ENCODE results near the gene AVPI1. TPM values are rescaled to one million over a fixed set of nuclear protein-coding genes. Genes with fewer than 3 reads are reported as not detected.

The AVPI1 gene
- total and polyA plus RNA-seq, 2 of the 13 experiments (the other 11 are each of a cell fraction or from before 2014, with no cell fraction given), result 39.8 to 61.2 TPM

DNA sequence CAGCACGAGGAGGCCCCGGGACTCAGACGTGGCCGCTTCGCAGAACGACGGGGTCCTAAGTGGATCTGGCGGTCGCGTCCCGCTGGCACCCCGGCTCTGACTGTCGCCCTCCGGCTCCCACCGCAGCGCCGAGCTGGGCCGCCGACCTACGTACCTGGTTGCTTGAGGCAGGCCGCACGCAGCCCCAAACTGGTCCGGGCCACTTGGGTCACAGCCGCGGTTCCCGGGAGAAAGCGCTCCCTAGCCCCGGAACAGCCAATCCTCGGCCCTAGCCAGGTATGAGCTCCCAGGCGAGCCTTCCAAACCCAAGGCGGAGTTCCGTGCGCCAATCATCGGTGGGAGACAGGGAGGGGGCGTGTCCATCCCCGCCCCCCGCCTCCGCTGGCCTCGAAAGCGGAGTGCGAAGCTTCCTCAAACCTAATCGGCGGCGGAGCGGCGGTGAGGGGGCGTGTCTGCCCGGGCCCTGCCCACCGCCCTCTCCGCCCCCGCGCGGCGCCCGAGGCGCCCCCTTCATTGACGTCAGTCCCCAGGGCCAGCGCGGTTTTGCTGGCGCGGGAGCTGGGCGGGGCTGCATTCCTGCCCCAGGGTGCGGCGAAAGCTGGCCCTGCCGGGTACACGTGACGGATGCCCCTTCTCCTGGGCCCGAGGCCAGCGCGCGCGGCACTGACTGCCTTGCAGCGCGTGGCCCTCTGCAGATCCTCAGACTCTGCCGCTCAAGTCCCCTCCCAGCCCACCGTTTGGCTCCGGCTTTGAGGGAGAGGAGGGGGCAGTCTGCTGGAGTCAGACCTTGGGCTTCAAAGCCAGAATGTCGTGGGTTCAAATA, at the start of gene AVPI1 (continued):
- TF ChIP-seq, protein P1, sequence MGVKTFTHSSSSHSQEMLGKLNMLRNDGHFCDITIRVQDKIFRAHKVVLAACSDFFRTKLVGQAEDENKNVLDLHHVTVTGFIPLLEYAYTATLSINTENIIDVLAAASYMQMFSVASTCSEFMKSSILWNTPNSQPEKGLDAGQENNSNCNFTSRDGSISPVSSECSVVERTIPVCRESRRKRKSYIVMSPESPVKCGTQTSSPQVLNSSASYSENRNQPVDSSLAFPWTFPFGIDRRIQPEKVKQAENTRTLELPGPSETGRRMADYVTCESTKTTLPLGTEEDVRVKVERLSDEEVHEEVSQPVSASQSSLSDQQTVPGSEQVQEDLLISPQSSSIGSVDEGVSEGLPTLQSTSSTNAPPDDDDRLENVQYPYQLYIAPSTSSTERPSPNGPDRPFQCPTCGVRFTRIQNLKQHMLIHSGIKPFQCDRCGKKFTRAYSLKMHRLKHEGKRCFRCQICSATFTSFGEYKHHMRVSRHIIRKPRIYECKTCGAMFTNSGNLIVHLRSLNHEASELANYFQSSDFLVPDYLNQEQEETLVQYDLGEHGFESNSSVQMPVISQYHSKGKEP (CRISPR knock-in tag; IDR thresholded peaks at IDR 0.05), result peak; percentile 62
- TF ChIP-seq KMT2A (CRISPR knock-in tag; IDR thresholded peaks at IDR 0.05), result no peak
- TF ChIP-seq, protein P2, sequence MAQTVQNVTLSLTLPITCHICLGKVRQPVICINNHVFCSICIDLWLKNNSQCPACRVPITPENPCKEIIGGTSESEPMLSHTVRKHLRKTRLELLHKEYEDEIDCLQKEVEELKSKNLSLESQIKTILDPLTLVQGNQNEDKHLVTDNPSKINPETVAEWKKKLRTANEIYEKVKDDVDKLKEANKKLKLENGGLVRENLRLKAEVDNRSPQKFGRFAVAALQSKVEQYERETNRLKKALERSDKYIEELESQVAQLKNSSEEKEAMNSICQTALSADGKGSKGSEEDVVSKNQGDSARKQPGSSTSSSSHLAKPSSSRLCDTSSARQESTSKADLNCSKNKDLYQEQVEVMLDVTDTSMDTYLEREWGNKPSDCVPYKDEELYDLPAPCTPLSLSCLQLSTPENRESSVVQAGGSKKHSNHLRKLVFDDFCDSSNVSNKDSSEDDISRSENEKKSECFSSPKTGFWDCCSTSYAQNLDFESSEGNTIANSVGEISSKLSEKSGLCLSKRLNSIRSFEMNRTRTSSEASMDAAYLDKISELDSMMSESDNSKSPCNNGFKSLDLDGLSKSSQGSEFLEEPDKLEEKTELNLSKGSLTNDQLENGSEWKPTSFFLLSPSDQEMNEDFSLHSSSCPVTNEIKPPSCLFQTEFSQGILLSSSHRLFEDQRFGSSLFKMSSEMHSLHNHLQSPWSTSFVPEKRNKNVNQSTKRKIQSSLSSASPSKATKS (CRISPR knock-in tag; IDR thresholded peaks at IDR 0.05), result no peak
- peak; percentile 48 for TF ChIP-seq CEBPG (CRISPR knock-in tag; IDR thresholded peaks at IDR 0.05)
- TF ChIP-seq, protein P3, sequence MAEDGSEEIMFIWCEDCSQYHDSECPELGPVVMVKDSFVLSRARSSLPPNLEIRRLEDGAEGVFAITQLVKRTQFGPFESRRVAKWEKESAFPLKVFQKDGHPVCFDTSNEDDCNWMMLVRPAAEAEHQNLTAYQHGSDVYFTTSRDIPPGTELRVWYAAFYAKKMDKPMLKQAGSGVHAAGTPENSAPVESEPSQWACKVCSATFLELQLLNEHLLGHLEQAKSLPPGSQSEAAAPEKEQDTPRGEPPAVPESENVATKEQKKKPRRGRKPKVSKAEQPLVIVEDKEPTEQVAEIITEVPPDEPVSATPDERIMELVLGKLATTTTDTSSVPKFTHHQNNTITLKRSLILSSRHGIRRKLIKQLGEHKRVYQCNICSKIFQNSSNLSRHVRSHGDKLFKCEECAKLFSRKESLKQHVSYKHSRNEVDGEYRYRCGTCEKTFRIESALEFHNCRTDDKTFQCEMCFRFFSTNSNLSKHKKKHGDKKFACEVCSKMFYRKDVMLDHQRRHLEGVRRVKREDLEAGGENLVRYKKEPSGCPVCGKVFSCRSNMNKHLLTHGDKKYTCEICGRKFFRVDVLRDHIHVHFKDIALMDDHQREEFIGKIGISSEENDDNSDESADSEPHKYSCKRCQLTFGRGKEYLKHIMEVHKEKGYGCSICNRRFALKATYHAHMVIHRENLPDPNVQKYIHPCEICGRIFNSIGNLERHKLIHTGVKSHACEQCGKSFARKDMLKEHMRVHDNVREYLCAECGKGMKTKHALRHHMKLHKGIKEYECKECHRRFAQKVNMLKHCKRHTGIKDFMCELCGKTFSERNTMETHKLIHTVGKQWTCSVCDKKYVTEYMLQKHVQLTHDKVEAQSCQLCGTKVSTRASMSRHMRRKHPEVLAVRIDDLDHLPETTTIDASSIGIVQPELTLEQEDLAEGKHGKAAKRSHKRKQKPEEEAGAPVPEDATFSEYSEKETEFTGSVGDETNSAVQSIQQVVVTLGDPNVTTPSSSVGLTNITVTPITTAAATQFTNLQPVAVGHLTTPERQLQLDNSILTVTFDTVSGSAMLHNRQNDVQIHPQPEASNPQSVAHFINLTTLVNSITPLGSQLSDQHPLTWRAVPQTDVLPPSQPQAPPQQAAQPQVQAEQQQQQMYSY (CRISPR knock-in tag; IDR thresholded peaks at IDR 0.05), result no peak
- TF ChIP-seq, protein P4, sequence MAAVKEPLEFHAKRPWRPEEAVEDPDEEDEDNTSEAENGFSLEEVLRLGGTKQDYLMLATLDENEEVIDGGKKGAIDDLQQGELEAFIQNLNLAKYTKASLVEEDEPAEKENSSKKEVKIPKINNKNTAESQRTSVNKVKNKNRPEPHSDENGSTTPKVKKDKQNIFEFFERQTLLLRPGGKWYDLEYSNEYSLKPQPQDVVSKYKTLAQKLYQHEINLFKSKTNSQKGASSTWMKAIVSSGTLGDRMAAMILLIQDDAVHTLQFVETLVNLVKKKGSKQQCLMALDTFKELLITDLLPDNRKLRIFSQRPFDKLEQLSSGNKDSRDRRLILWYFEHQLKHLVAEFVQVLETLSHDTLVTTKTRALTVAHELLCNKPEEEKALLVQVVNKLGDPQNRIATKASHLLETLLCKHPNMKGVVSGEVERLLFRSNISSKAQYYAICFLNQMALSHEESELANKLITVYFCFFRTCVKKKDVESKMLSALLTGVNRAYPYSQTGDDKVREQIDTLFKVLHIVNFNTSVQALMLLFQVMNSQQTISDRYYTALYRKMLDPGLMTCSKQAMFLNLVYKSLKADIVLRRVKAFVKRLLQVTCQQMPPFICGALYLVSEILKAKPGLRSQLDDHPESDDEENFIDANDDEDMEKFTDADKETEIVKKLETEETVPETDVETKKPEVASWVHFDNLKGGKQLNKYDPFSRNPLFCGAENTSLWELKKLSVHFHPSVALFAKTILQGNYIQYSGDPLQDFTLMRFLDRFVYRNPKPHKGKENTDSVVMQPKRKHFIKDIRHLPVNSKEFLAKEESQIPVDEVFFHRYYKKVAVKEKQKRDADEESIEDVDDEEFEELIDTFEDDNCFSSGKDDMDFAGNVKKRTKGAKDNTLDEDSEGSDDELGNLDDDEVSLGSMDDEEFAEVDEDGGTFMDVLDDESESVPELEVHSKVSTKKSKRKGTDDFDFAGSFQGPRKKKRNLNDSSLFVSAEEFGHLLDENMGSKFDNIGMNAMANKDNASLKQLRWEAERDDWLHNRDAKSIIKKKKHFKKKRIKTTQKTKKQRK (IDR thresholded peaks at IDR 0.05; ENCODE audit: low read length), result no peak
- TF ChIP-seq HNRNPL (IDR thresholded peaks at IDR 0.05; ENCODE audit: low read depth, low read length), result peak; percentile 63
- TF ChIP-seq PLRG1 (conservative IDR thresholded peaks at IDR 0.05), result no peak
- TF ChIP-seq, protein P5, sequence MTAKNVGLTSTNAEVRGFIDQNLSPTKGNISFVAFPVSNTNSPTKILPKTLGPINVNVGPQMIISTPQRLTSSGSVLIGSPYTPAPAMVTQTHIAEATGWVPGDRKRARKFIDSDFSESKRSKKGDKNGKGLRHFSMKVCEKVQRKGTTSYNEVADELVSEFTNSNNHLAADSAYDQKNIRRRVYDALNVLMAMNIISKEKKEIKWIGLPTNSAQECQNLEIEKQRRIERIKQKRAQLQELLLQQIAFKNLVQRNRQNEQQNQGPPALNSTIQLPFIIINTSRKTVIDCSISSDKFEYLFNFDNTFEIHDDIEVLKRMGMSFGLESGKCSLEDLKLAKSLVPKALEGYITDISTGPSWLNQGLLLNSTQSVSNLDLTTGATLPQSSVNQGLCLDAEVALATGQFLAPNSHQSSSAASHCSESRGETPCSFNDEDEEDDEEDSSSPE (CRISPR knock-in tag; IDR thresholded peaks at IDR 0.05), result peak; percentile 96
- TF ChIP-seq ZNF232 (CRISPR knock-in tag; IDR thresholded peaks at IDR 0.05; ENCODE audit: borderline replicate concordance), result peak; percentile 81
- TF ChIP-seq, protein P6, sequence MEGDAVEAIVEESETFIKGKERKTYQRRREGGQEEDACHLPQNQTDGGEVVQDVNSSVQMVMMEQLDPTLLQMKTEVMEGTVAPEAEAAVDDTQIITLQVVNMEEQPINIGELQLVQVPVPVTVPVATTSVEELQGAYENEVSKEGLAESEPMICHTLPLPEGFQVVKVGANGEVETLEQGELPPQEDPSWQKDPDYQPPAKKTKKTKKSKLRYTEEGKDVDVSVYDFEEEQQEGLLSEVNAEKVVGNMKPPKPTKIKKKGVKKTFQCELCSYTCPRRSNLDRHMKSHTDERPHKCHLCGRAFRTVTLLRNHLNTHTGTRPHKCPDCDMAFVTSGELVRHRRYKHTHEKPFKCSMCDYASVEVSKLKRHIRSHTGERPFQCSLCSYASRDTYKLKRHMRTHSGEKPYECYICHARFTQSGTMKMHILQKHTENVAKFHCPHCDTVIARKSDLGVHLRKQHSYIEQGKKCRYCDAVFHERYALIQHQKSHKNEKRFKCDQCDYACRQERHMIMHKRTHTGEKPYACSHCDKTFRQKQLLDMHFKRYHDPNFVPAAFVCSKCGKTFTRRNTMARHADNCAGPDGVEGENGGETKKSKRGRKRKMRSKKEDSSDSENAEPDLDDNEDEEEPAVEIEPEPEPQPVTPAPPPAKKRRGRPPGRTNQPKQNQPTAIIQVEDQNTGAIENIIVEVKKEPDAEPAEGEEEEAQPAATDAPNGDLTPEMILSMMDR (CRISPR knock-in tag; IDR thresholded peaks at IDR 0.05), result peak; percentile 25; the same call in 1 of the 2 replicates

Data from HepG2 (cell line).